HepG2 (cell line): Measurements from ENCODE around the gene TJP2. TPM values are rescaled to one million over a fixed set of nuclear protein-coding genes. Genes with fewer than 3 reads are reported as not detected.
A peak's percentile ranks its signal among the peaks of the same experiment; 100 is the strongest.

ENCODE experiments used
- ATAD3A ChIP-seq: sonication (generic); formaldehyde crosslinking; IDR thresholded peaks from 2 replicates; pipeline ENCODE4 v1.4.0; 2020; ENCODE audit warnings: missing genetic modification reagents
- ATF4 ChIP-seq, 2 experiments: fragments of 450-650 bp in 1 of 2; sonication (generic) in 1 of 2; formaldehyde crosslinking; IDR thresholded peaks; 2 replicates each; pipeline versions ENCODE4 v1.5.0 to v1.8.0; 2020 to 2022; ENCODE audit warnings: mild to moderate bottlenecking in 1 of 2, missing genetic modification reagents in 1 of 2
- ETS1 ChIP-seq: sonication (generic); formaldehyde crosslinking; IDR thresholded peaks from 2 replicates; pipeline ENCODE4 v1.4.0; 2020; ENCODE audit warnings: missing genetic modification reagents
- FOXC1 ChIP-seq: sonication (generic); formaldehyde crosslinking; IDR thresholded peaks from 2 replicates; pipeline ENCODE4 v1.8.0; 2022; ENCODE audit warnings: mild to moderate bottlenecking, missing genetic modification reagents, borderline replicate concordance
- GTF3A ChIP-seq: sonication (generic); formaldehyde crosslinking; conservative IDR thresholded peaks from 2 replicates; pipeline ENCODE4 v1.4.0; 2020; ENCODE audit warnings: mild to moderate bottlenecking, missing genetic modification reagents
- KDM3A ChIP-seq: IDR thresholded peaks from 2 replicates; pipeline ENCODE4 v1.6.1; 2018; ENCODE audit warnings: low read depth, missing compliant biosample characterization
- MNT ChIP-seq: fragments of 450-650 bp; IDR thresholded peaks from 2 replicates; pipeline ENCODE4 v1.6.1; 2016
- MXD4 ChIP-seq: IDR thresholded peaks from 2 replicates; pipeline ENCODE4 v1.6.1; 2016; ENCODE audit warnings: mild to moderate bottlenecking, missing biosample characterization, missing genetic modification reagents
- MYC ChIP-seq: sonication (generic); formaldehyde crosslinking; IDR thresholded peaks from 2 replicates; pipeline ENCODE4 v1.9.0; 2021; ENCODE audit warnings: missing genetic modification reagents, borderline replicate concordance
- ONECUT2 ChIP-seq: sonication (generic); formaldehyde crosslinking; IDR thresholded peaks from 2 replicates; pipeline ENCODE4 v1.4.0; 2020; ENCODE audit warnings: missing genetic modification reagents
- PATZ1 ChIP-seq: sonication (generic); formaldehyde crosslinking; IDR thresholded peaks from 2 replicates; pipeline ENCODE4 v1.4.0; 2020; ENCODE audit warnings: missing genetic modification reagents
- PHB2 ChIP-seq: fragments of 450-650 bp; IDR thresholded peaks from 2 replicates; pipeline ENCODE4 v1.6.1; 2018; ENCODE audit not compliant: partially characterized antibody
- PRPF4 ChIP-seq: fragments of 200-400 bp; formaldehyde crosslinking; IDR thresholded peaks from 2 replicates; pipeline ENCODE4 v1.6.1; 2016; ENCODE audit warnings: low read length, low read depth; ENCODE audit not compliant: poor library complexity, severe bottlenecking
- RAD21 ChIP-seq: fragments of 450-650 bp; formaldehyde crosslinking; IDR thresholded peaks from 2 replicates; pipeline ENCODE4 v1.5.0; 2020; ENCODE audit warnings: mild to moderate bottlenecking
- RBFOX2 ChIP-seq: fragments of 200-400 bp; formaldehyde crosslinking; IDR thresholded peaks from 2 replicates; pipeline ENCODE4 v1.6.1; 2017; ENCODE audit warnings: low read depth, mild to moderate bottlenecking, low read length
- RFX1 ChIP-seq: fragments of 450-650 bp; IDR thresholded peaks from 2 replicates; pipeline ENCODE4 v1.6.1; 2017
- TAF15 ChIP-seq: fragments of 200-400 bp; formaldehyde crosslinking; IDR thresholded peaks from one replicate; pipeline ENCODE4 v1.6.1; 2018; ENCODE audit warnings: mild to moderate bottlenecking, low read depth, low read length; ENCODE audit not compliant: poor library complexity, severe bottlenecking
- ZNF230 ChIP-seq: sonication (generic); formaldehyde crosslinking; IDR thresholded peaks from 2 replicates; pipeline ENCODE4 v1.4.0; 2020; ENCODE audit warnings: mild to moderate bottlenecking, missing genetic modification reagents
- ZNF232 ChIP-seq: sonication (generic); formaldehyde crosslinking; IDR thresholded peaks from 2 replicates; pipeline ENCODE4 v1.4.0; 2020; ENCODE audit warnings: missing genetic modification reagents, borderline replicate concordance
- ZNF326 ChIP-seq: sonication (generic); formaldehyde crosslinking; IDR thresholded peaks from 2 replicates; pipeline ENCODE4 v1.4.0; 2020; ENCODE audit warnings: missing genetic modification reagents, borderline replicate concordance
- ZNF546 ChIP-seq: sonication (generic); formaldehyde crosslinking; conservative IDR thresholded peaks from 2 replicates; pipeline ENCODE4 v1.8.1; 2023; ENCODE audit warnings: mild to moderate bottlenecking, missing genetic modification reagents
- ZNF562 ChIP-seq: sonication (generic); formaldehyde crosslinking; IDR thresholded peaks from 2 replicates; pipeline ENCODE4 v1.8.0; 2022; ENCODE audit warnings: missing genetic modification reagents, borderline replicate concordance
- ZNF652 ChIP-seq: IDR thresholded peaks from 2 replicates; pipeline ENCODE4 v1.6.1; 2016; ENCODE audit warnings: low read depth, borderline replicate concordance
- ZNF660 ChIP-seq: sonication (generic); formaldehyde crosslinking; IDR thresholded peaks from 2 replicates; pipeline ENCODE4 v1.5.1; 2020; ENCODE audit warnings: mild to moderate bottlenecking, low read depth, missing genetic modification reagents, borderline replicate concordance
- ZNF749 ChIP-seq: sonication (generic); formaldehyde crosslinking; IDR thresholded peaks from 2 replicates; pipeline ENCODE4 v1.8.0; 2022; ENCODE audit warnings: mild to moderate bottlenecking, missing genetic modification reagents, moderate library complexity, borderline replicate concordance
- polyA plus RNA-seq, 8 experiments: library from polyadenylated mRNA; depleted of rRNA in 3 of 8; stranded (reverse) in 7 of 8; unstranded in 1 of 8; fragments of >200 nt; fragmentation: Illumina TruSeq in 4 of 8; extraction: Trizol in 4 of 8; gene quantifications; 2 replicates each; pipeline versions ENCODE4 v1.2.1 to v1.2.3, GENCODE V29; 2011 to 2016; ENCODE audit warnings: low read depth in 4 of 8, missing spikeins in 1 of 8, mixed read lengths in 1 of 8; ENCODE audit not compliant: insufficient read depth in 1 of 8
- total RNA-seq, 5 experiments: library from RNA; depleted of rRNA; stranded (reverse); fragments of >200 nt; fragmentation: Illumina TruSeq; extraction: Trizol; gene quantifications; 2 replicates each; pipeline ENCODE4 v1.2.3, GENCODE V29; 2016; ENCODE audit warnings: low read depth in 1 of 5

Gene TJP2
- total and polyA plus RNA-seq, 2 of the 13 experiments (the other 11 are each of a cell fraction or from before 2014, with no cell fraction given): 109 to 110 TPM

GRCh38 chr9:69173891-69174615, at the start of gene TJP2 (continued):
- no peak; the same call in 1 of the 2 replicates for TF ChIP-seq ZNF232 (CRISPR knock-in tag)
- TF ChIP-seq GTF3A (CRISPR knock-in tag): no peak
- no peak for TF ChIP-seq RFX1
- no peak for TF ChIP-seq ZNF652 (CRISPR knock-in tag)
- TF ChIP-seq ZNF749 (CRISPR knock-in tag): no peak
- peak; percentile 21; the same call in 1 of the 2 replicates for TF ChIP-seq PATZ1 (CRISPR knock-in tag)
- no peak for TF ChIP-seq ZNF562 (CRISPR knock-in tag)
- TF ChIP-seq PHB2: no peak
- no peak for TF ChIP-seq ATF4 (CRISPR knock-in tag; IDR thresholded peaks at IDR 0.05)
- no peak for TF ChIP-seq ZNF546 (CRISPR knock-in tag)
- no peak for TF ChIP-seq PRPF4
- TF ChIP-seq ZNF660 (CRISPR knock-in tag): no peak
- TF ChIP-seq MXD4 (CRISPR knock-in tag): peak; percentile 41; the same call in 1 of the 2 replicates
- TF ChIP-seq ZNF230 (CRISPR knock-in tag): no peak
- no peak for TF ChIP-seq FOXC1 (CRISPR knock-in tag)
- no peak for TF ChIP-seq ATAD3A (CRISPR knock-in tag)
- peak; percentile 45; the same call in 1 of the 2 replicates for TF ChIP-seq MYC (CRISPR knock-in tag)
- peak; percentile 21; the same call in 1 of the 2 replicates for TF ChIP-seq RAD21 (CRISPR knock-in tag)
- TF ChIP-seq ZNF326 (CRISPR knock-in tag): no peak
- TF ChIP-seq KDM3A: no peak
- no peak for TF ChIP-seq TAF15
- no peak for TF ChIP-seq ONECUT2 (CRISPR knock-in tag)
- peak; percentile 81 for TF ChIP-seq RBFOX2
- TF ChIP-seq MNT: no peak
- no peak for TF ChIP-seq ETS1 (CRISPR knock-in tag)
